Adrenal gland (tissue), 12 donors: ENCODE results near the gene CAMK2D. TPM values are rescaled to one million over a fixed set of nuclear protein-coding genes. Genes with fewer than 3 reads are reported as not detected.

Experiments used
- DNase-seq, 7 donors: peaks; one replicate each; pipeline ENCODE4 v3.0.0-alpha.2; 2019 to 2020
- H3K27ac ChIP-seq, 5 donors: fragments of 200-600 bp; sonication (generic) in 4 of 5; 1 replicate in 3 of 5; 2 replicates in 2 of 5; pipeline versions ENCODE4 v1.5.1 to v1.8.0; 2016 to 2020; ENCODE audit warnings: mild to moderate bottlenecking in 1 of 5
- H3K27me3 ChIP-seq: fragments of 200-600 bp; 2 replicates; pipeline ENCODE4 v1.8.0; 2021
- H3K36me3 ChIP-seq, 2 donors: fragments of 200-600 bp; replicated peaks in 1 of 2; 1 replicate in 1 of 2; 2 replicates in 1 of 2; pipeline versions ENCODE4 v1.5.1 to v1.8.0; 2018 to 2022
- H3K4me1 ChIP-seq, 2 donors: fragments of 200-600 bp; replicated peaks in 1 of 2; 1 replicate in 1 of 2; 2 replicates in 1 of 2; pipeline versions ENCODE4 v1.5.1 to v1.8.0; 2018 to 2021
- H3K4me3 ChIP-seq, 4 donors: fragments of 200-600 bp; sonication (generic) in 3 of 4; one replicate each; pipeline ENCODE4 v1.5.1; 2016 to 2018
- H3K9me3 ChIP-seq, 3 donors: fragments of 200-600 bp; sonication (generic) in 1 of 3; replicated peaks in 1 of 3; 1 replicate in 2 of 3; 2 replicates in 1 of 3; pipeline versions ENCODE4 v1.5.1 to v1.8.0; 2016 to 2021
- POLR2A ChIP-seq, 2 donors: fragments of 450-650 bp; IDR thresholded peaks; one replicate each; pipeline ENCODE4 v1.6.1; 2017; ENCODE audit warnings: antibody characterized with exemption in 2 of 2, mild to moderate bottlenecking in 2 of 2, moderate library complexity in 1 of 2
- WGBS, 4 donors: extraction: QIAGEN DNeasy Blood & Tissue Kit in 2 of 4; methylation state at CpG; one replicate each; pipeline versions ENCODE4 v1.1.5 to v1.1.7; 2013 to 2017; 5-methylcytosine and 5-hydroxymethylcytosine counted together
- intact Hi-C, 2 donors: fragments of 100-400 bp; cut with DNase I; formaldehyde crosslinking; loops; one replicate each; pipeline versions ENCODE4 v1.14.1 to v1.15.0; 2022 to 2023
- polyA plus RNA-seq, 3 donors: library from polyadenylated mRNA; stranded (reverse); fragments of 200-250 nt in 2 of 3; fragments of 350-450 nt in 1 of 3; fragmentation: Illumina TruSeq in 1 of 3; extraction: RNeasy Lipid Tissue Mini Kit (QIAGEN cat#74804) in 1 of 3; gene quantifications; one replicate each; pipeline ENCODE4 v1.2.3, GENCODE V29; 2013 to 2014
- total RNA-seq, 9 donors: library from RNA; depleted of rRNA in 4 of 9; stranded (reverse); fragments of >200 nt in 4 of 9; fragments of 120-200 nt in 1 of 9; fragmentation: NEBNext Ultra II Directional in 1 of 9; extraction: Animal tissue kit (Norgen Biotek cat#: 25700) in 1 of 9; gene quantifications; one replicate each; pipeline versions ENCODE4 v1.1.0 to v1.2.4, GENCODE V29; 2013 to 2023
- TF ChIP-seq, protein P1 (sequence below), 6 experiments: fragments of 450-650 bp in 4 of 6; fragments of 200-600 bp in 2 of 6; sonication (generic) in 1 of 6; IDR thresholded peaks; 1 replicate in 5 of 6; 2 replicates in 1 of 6; pipeline versions ENCODE4 v1.5.1 to v1.8.0; 2016 to 2021; ENCODE audit warnings: antibody characterized with exemption in 6 of 6, mild to moderate bottlenecking in 2 of 6, moderate library complexity in 1 of 6
- donor health status: healthy with polysubstance abuse.
- donor health status: Bipolar disorder and iron deficiency.
- donor health status: DM: yes; HTN: yes; CAD: no.
- donor health status: DM: no; HTN: no; CAD: no.
- donor health status: DM: no; HTN: no; CAD: no.
- donor health status: DM: yes; HTN: yes; CAD: no.

Gene CAMK2D
- total and polyA plus RNA-seq, 12 donors = 7.6 to 83.9 (median 33.6) TPM

- no peak for TF ChIP-seq POLR2A (IDR thresholded peaks at IDR 0.05)
- TF ChIP-seq, protein P1, sequence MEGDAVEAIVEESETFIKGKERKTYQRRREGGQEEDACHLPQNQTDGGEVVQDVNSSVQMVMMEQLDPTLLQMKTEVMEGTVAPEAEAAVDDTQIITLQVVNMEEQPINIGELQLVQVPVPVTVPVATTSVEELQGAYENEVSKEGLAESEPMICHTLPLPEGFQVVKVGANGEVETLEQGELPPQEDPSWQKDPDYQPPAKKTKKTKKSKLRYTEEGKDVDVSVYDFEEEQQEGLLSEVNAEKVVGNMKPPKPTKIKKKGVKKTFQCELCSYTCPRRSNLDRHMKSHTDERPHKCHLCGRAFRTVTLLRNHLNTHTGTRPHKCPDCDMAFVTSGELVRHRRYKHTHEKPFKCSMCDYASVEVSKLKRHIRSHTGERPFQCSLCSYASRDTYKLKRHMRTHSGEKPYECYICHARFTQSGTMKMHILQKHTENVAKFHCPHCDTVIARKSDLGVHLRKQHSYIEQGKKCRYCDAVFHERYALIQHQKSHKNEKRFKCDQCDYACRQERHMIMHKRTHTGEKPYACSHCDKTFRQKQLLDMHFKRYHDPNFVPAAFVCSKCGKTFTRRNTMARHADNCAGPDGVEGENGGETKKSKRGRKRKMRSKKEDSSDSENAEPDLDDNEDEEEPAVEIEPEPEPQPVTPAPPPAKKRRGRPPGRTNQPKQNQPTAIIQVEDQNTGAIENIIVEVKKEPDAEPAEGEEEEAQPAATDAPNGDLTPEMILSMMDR (IDR thresholded peaks at IDR 0.05) = no peak
- DNase-seq = no peak
- intact Hi-C loops = no loop called here
- Histone ChIP-seq H3K27me3 (no peaks in the 10 kb centered on the region), H3K9me3 (no peaks in the 10 kb centered on the region), H3K27ac (no peak overlapping the region), H3K4me3 (no peak overlapping the region), H3K4me1 (peaks cover 0 to 24% of the 10 kb centered on the region in 2 donors), H3K36me3 (no peaks in the 10 kb centered on the region)
- WGBS, 4 donors = 17 to 29% (median 27%) methylated on average over 1 of the region's 1 CpG
Measured at GRCh38 chr4:113616443-113616842, 145.1 kb downstream of the CAMK2D start.

DNA sequence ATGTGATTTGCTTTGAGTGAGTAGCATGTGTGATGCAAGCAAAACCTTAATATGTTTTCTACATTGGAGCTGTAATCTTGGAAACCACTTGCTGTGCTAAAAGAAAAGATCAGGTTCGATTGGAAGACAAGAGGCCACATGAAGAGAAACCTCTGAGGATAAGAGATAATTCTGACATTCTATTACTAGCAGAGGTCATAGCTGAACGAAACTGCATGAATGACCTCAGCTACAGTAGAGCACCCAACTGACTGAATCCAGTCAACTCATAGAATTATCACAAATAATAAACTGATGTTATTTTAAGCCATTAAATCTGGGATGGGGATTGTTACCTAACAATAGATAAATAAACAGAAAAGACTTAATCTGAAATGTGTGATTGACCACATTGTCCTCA lies 147.1 kb downstream of the CAMK2D start:
- Histone ChIP-seq H3K27ac (no peak overlapping the region), H3K4me1 (peaks cover 0 to 24% of the 10 kb centered on the region in 2 donors), H3K36me3 (no peaks in the 10 kb centered on the region), H3K9me3 (no peaks in the 10 kb centered on the region), H3K27me3 (no peaks in the 10 kb centered on the region), H3K4me3 (no peak overlapping the region)
- TF ChIP-seq, protein P1 (IDR thresholded peaks at IDR 0.05) = no peak
- no peak for TF ChIP-seq POLR2A (IDR thresholded peaks at IDR 0.05)
- DNase-seq = no peak
- WGBS, 4 donors = 69 to 88% (median 76%) methylated on average over 2 of the region's 2 CpGs
- intact Hi-C loops = no loop called here

- WGBS, 4 donors = 97 to 99% (median 98%) methylated on average over 4 of the region's 4 CpGs
- TF ChIP-seq, protein P1 (IDR thresholded peaks at IDR 0.05) = no peak
- TF ChIP-seq POLR2A (IDR thresholded peaks at IDR 0.05) = no peak
- H3K27me3 ChIP-seq = no peaks in the 10 kb centered on the region
- intact Hi-C loops = no loop called here
- no peak for DNase-seq
- no peak overlapping the region for H3K27ac ChIP-seq
- no peaks in the 10 kb centered on the region for H3K36me3 ChIP-seq
- peaks cover 0 to 24% of the 10 kb centered on the region in 2 donors for H3K4me1 ChIP-seq
- H3K9me3 ChIP-seq = no peaks in the 10 kb centered on the region
- H3K4me3 ChIP-seq = no peak overlapping the region
Measured at GRCh38 chr4:113613503-113613902, 148.0 kb downstream of the CAMK2D start.

DNA sequence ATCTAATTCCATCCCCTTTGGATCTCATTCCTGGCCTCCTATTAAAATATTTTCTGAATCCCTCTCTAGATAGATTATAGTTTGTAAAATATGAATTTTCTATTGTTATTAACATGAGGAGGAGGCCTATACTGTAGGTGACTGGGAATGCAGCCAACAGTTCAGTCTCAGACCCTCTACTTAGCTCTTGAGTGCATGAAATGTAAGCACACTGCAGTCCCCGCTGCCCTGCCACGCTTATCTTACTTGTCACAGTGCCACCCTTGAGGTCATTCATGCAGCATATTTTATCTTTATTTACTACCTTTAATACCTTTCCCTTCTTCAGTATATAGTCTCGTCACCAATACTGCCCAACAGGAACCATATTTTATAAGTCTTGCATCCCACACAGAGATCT lies 151.0 kb downstream of the CAMK2D start:
- TF ChIP-seq POLR2A (IDR thresholded peaks at IDR 0.05) = no peak
- TF ChIP-seq, protein P1 (IDR thresholded peaks at IDR 0.05) = no peak
- H3K4me1 ChIP-seq = peaks cover 0 to 12% of the 10 kb centered on the region in 2 donors
- H3K36me3 ChIP-seq = no peaks in the 10 kb centered on the region
- intact Hi-C loops = no loop called here
- no peaks in the 10 kb centered on the region for H3K9me3 ChIP-seq
- WGBS, 4 donors = 93 to 97% (median 95%) methylated on average over 3 of the region's 3 CpGs
- no peak overlapping the region for H3K27ac ChIP-seq
- no peak for DNase-seq
- H3K27me3 ChIP-seq = no peaks in the 10 kb centered on the region
- no peak overlapping the region for H3K4me3 ChIP-seq
